CD1c-positive myeloid dendritic cell (primary cell): Measurements from ENCODE around the gene DOC2B.

Experiments
- DNase-seq: peaks from one replicate; pipeline ENCODE4 v3.0.0-alpha.2; 2016; ENCODE audit errors: extremely low spot score

The DOC2B gene

DNA sequence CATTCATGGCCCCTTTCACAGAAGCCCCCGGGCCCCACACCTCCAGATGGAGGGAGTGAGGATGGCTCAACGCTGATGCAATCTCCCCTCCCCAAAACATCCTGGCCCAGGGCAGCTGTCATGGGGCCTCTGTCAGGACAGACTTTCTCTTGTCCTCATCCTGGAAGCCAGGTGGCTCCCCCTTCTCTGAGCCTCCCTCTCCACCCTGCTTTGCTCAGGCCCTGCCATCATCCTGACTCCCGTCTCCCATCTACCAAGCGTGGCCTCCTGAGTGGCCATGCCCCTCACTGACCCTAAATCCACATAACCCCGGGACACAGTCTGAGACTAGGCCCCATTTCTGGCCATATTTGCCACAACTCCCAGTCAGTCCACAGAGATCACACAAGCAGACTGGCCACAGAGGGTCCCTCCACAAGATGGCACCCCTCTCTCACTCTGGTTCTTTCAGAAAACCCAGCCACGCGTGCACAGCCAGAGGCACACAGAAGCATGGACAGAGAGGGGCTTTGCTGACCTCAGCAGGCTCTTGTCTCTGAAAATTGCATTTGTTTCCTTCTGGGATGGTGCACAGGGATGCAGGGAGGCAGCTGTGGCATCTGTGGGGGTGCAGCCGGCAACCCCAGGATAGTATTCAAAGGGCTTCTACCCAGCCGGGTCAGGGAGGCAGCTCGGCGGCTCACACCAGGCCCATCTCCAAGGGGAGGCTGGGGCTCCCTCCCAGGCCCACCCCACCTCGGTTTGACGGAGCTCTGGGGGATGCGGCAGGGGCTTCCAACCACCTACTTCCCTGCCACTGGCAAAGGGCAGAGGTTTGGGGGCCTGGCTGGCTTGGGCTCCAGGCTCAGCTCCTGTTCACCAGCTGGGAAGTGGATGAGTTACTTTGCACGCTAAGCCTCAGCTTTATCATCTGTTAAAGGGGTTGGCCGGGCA is 16.9 kb downstream of the DOC2B start:
- peak; percentile 34 for DNase-seq

DNA sequence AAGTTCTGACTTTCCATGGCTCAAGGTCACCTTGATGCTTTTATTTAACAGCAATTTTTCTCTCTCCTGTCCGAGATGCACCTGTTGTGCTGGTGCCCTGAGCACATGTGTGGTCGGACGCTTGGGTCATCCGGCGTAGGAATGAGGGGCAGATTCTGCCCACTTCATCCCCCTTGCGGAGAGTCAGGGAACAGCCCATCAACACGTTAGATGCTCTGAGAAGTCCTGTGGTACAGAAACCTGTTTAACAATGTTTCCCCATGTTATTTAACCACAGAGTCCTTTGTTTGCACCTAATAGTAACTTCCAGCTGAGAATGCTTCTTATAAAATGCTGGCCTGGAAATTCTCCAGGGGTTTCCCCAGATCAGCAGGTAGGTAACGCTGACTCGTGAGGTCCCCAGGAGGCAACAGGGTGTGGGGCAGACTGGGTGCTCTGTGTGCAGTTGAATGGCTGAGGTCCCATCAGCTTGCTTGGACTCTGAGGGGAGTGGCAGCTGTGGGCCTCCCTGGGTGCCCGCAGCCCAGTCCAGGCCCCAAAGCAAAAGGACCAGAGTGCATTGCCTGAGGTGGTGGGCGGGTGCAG is 17.8 kb downstream of the DOC2B start:
- DNase-seq, result no peak

DNA sequence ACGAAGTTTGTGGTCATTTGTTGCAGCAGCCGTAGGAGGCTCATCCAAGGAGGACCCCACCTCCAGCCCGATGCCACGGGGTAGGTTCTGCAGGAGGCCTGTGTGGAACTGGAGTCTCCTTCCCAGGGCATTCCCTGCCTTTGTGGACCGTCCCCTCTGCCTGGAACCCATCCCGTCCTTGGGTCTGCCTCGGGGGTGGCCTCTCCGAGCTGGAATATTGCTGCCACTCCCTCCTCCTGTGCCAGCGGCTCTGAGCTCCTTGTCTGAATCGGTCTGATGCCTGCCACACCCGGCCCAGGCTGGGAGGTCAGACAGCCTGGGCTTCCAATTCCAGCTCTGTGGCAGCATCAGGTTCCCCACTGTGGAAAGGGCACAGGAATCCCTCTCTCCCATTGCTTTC is 18.8 kb downstream of the DOC2B start:
- DNase-seq, result no peak

DNA sequence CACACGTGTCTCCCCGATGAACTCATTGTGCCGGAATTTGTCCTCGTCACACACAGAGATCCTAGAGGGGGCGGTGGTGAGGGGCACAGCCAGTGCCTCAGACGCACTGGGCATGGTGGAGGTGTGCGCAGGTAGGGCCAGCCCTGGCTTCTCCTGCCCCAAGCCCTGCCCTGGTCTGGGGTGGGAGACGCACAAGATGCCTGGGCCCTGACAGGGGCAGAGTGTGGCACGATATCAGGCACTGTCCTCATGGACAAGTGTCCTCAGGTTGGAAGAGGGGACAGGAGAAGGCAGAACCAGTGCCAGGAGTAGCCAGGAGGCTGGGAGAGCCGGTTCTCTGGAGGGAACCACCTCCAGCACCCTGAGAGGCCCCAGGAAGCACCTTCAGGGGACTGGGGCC is 20.0 kb downstream of the DOC2B start:
- no peak for DNase-seq

DNA sequence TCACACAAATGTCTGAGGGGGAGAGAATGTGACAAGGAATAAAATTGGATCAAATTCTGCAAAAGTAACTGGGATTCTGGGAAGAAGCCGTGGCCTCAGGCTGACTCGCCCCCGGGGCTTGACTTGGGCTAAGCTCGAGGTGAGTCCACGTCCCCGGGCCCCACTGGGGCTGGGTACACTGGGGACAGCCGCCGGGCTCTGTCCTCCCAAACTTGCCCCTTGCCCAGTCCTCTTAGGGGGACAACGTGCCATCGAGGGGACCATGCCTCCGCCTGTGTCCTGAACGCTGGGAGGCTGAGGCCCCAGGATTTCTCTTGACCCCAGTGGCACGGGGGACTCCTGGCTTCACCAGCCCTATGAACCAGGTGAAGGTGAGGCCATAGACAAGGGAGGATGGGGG is 21.1 kb downstream of the DOC2B start:
- no peak for DNase-seq

DNA sequence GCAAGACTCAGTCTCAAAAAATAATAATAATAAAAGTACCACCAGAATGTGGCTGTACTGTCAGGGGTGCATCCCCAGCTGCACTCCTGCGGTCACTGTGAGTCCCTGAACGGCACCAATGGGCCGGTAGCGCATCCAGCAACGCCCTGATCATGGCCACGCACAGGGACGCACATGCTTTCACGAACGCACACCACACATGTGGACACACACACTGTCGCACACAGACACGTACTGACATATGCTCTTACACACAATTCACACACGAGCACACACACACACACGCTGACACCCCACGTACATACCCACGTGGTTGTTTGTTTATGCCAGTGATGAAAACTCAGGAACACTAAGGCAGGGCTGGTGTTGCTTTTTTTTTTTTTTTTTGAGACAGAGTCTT is 21.8 kb downstream of the DOC2B start:
- no peak for DNase-seq

DNA sequence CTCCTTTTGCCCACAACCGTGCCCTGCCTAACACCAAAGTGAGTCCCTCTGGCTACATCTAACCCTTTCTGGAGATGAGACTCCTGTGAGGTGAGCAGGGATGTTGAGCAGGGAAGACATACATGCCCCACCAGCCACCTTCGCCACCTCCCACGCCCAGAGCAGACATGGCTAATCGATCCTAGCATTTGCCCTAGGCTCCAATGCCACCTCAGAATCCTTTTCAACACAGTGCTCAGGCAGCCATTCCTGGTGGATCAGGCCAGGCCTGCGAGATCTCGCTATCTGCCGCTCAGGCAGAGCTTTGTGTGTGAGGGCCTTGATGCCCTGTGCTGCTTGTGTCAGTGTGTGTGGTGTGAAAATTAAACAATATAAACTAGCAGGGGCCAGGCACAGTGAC is 23.1 kb downstream of the DOC2B start:
- no peak for DNase-seq

DNA sequence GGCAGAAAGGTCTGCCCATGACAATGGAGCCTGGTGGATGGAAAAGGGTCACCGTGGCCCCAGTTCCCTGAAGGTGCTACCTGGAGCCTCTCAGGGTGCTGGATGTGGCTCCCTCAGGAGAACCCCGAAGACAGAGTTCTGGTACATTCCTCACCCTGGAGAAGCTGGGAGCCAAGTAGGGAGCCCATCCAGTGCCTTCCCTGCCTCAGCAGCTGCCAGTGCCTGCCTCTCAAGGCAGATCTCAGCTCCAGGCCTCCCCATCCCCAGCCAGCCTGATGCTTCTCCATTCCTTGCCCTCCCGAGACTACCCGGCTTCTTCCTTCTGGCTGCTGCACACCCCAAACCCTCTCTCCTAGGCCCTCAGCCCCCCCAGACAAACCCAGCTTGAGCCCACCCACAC is 23.5 kb downstream of the DOC2B start:
- DNase-seq, result no peak

DNA sequence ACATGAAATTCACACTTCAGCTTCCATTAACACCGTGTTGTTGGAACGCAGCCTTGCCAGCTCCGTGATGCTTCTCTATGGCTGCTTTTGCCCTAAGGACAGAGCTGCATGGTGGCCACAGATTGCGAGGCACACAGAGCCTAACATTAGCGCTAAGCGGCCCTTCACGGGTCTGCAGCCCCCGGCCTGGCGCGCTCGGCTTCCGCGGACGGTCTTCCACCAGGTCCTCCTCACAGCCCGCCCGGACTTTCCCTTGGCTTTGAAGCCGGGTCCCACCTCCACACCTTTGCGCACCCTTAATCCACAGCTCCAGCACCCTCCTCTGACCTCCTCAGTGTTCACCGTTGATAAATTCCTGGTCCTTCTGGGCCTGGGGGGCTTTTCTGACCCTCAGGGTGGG is 24.5 kb downstream of the DOC2B start:
- no peak for DNase-seq

DNA sequence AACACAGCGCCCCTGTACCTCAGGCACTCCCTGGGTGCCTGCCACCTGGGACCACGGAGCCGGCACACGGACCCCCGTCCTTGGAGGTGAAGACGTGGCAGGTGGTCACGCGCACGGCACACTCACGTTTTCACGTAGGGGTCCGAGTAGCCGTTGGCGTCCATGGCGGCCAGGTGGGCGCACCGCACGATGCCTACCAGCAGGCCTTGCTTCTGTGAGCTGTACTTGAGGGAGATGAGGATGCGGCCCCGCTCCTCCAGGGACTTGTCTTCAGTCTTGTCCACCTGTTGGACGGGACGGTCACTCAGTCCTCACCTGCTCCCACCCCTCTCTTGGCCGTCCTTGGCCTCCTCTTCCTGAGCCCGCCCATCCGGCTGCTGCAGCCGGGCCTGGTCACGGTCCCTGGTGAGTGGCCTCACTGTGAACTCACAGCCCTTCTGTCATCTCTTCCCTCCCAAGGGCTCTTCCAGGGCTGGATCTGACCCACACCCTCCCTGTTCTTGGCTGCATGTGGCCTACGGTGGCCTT is 25.3 kb downstream of the DOC2B start:
- DNase-seq, result no peak

DNA sequence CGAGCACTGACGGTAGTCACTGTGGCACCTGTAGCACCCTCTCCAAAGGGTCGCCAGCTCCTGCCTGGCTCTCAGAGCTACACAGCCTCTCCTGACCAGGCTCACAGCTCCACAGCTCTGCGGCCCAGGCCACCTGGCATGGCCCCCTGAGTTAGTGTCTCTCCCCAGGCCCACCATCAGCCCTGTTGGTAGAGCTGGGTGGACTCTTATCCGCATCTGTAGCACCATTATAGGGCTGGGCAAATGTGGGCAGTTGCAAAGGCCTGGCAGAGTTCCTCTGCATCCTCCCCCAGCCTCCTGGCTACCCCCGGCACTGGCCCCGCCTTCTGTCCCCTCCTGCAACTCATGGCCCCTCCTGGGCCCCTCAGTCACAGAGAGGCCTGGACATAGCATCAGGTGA is 25.9 kb downstream of the DOC2B start:
- no peak for DNase-seq

DNA sequence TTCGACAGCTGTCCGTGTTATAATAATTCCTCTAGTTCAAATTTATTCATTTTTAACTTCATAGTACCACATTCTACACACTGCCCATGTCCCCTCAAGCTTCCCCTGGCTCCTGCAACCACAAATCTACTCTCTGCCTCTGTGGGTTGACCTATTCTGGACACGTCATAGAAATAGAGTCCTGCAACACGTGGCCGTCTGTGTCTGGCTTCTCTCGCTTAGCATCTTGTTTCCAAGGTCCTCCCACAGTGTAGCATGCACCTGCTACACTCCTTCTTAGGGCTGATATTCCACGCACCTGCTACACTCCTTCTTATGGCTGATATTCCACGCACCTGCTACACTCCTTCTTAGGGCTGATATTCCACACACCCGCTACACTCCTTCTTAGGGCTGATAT is 27.6 kb downstream of the DOC2B start:
- no peak for DNase-seq

DNA sequence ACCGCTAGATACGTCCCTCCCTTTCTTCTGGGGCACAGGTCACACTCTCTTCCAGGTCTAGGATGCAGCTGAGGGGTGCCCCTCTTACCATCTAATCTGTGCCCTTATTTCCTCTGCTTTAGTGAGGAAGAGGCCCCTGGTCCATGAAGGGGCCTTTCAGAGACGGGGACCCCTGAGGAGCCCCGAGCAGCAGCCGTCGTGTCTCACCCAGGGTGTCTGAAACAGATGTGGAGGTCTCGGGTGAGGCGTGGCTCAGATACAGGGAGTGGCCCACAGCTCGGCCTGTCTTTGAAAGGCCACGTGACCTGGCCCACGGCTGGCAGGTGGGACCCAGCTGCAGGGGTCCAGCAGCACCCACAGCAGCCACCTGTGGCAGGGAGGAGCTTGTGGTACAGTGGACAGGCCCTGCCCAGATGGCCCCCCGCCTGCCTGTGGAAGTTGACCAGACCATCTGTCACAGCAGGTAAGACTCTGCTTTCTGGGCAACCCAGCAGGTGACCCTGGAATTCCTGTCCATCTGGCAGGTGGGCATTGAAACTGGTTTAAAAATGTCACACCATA is 28.5 kb downstream of the DOC2B start:
- no peak for DNase-seq

DNA sequence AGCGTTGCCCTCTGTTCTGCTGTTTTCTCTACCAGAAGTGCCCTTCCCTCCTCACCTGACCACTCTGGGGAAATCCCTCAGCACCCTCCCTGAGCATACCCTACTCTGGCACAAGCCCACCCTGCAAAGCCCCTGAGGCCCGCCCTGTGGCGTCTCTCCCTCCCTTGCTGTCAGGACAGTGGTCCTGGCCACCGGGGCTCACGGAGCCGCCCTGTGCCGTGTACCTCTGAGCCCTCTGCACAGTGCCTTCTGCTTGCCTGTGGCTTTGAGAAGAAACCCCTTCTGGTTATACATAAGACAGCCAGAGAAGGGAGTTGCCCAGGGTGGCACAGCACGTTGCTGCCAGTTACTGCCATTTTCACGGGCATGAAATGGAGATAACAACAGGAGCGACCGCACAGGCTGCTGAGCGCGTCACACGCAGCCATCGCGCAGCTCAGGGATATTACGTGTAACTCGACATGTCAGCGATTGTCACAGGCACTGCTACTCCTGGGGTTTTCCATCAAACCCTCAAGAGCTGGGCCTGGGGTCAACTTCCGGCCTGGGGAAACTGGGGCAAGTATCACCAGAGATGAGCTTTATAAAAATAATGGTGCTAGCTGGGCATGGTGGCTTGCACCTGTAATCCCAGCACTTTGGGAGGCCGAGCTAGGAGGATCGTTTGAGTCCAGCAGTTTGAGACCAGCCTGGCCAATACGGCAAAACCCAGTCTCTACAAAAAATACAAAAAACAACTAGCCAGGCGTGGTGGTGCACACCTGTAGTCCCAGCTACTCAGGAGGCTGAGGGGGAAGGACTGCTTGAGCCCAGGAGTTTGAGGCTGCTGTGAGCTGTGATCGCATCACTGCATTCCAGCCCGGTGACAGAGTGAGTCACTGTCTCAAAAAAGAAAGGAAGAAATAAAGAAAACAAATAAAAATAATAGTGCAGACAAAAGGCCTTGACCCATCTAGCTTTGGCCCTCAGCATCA is 29.3 kb downstream of the DOC2B start:
- DNase-seq, result no peak

DNA sequence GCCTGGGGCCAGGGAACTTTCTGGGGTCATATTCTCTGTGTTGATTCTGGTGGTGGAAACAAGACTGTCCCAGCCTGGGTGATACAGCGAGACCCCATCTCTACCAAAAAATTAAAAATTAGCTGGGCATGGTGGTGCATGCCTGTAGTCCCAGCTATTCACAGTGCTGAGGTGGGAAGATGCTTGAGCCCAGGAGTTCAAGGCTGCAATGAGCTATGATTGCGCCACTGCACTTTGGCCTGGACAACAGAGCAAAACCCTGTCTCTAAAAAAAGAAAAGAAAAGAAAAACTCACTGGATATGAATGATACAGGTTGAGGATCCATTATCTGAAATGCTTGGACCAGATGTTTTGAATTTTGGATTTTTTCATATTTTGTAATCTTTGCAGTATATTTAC is 30.4 kb downstream of the DOC2B start:
- DNase-seq, result no peak

DNA sequence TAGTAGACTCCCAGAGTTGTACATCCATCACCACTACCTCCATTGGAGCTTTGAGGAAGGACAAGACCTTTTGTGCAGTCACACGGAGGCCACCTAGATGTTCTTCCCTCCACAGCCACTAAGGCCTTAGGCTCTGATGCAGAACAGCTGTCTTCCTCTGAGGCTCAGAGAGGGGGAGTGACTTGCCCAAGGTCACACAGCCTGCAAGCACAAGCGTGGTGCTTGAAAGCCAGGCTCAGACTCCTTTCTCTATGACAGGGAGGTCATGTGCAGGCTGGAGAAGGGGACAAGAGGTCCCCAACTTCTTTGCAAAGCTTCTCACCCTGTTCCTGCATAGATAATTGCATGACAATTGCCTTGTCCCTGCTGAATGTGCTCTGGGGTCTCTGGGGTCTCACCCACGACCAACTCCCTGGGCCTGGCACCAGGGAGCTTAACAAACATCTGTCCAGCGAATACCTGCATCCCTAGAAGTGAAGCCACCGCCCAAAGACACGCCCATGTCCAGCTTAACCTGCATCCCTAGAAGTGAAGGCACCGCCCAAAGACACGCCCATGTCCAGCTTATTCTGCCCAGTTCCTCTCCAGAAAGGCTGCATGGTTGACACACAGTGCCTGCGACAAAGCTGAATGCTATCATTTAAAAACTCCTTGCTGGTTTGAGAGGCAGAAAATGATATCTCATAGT is 31.4 kb downstream of the DOC2B start:
- DNase-seq, result no peak

DNA sequence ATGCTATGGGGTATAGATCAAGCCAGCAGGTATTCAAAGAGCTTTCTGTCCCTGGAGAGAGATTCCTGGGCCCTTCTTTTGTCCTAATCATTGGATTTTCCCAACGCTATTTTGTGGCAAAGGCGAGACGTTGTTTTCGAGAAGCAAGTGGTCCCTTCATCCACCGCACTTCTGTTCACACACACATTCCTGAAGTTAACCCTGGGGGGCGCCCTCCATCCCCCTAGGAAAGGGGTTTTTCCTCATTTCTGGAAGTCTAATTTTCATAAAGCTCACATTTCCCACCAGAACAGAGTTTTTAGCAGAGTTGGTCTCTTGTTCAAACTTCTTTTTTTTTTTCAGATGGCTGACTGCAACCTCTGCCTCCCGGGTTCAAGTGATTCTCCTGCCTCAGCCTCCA is 32.2 kb downstream of the DOC2B start:
- no peak for DNase-seq

DNA sequence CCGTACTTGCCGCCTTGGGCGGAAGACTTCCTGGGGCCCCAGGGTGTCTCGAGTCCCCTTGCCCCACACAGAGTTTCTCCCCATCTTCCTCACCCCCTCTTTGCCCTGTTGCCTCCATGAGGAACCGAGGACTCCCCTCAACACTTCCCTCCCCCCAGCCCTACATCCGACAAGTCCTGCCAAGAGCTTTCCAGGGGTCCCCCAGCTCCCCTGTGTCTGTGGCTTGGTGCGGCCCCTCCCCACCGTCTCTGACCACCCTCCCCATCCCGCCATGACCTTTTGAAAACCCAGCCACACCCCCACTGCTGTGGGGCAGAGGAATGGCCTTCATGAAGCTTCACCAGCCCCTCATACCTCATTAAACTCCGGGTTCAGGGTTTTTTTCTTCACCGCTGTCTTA is 32.7 kb downstream of the DOC2B start:
- DNase-seq, result no peak

DNA sequence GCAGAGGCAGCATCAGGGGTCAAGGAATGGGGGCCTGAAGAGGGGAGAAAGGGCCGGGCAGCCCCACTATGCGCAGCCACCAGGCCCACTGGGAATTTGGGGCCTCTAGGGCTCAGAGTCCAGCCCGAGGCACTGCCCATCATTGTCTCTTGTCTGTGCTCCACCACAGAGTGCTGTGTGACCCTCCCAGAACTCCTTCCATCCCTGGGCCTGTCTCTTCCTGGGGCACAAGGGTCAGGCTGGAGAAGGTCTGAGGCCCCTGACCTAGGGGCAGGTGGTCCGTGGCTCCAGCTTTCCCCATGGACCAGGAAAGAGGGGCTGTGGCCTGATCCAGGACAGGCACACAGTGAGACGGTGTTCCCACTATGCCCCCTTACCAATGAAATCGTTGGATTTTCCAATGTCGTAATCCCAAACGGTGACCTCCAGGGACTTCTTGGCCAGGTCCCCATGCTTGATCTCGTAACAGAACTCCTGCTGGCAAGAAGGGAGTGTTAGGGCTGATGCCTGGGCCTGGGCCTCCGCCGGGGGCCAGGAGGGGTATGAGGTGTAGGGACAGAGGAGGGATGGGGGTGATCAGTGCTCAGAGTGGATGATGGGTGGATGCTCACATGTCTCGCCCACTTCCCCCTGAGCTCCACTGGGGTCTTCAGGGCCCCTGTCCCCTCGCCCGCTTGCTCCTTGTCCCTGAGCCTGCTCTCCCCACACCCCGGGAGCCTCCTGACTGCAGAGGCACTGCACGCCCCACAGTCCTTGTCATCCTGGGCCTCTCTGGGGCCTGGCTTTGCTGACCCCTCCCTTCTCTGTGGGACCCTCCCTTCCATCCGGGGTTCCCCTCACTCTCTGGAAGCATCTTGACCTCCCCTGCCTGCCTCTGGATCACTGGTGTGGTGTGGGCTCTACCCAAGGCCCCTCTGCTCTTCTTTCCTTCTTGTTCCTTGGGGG is 33.4 kb downstream of the DOC2B start:
- no peak for DNase-seq
